ENCODE results near the gene GADD45GIP1.

The GADD45GIP1 gene

DNA sequence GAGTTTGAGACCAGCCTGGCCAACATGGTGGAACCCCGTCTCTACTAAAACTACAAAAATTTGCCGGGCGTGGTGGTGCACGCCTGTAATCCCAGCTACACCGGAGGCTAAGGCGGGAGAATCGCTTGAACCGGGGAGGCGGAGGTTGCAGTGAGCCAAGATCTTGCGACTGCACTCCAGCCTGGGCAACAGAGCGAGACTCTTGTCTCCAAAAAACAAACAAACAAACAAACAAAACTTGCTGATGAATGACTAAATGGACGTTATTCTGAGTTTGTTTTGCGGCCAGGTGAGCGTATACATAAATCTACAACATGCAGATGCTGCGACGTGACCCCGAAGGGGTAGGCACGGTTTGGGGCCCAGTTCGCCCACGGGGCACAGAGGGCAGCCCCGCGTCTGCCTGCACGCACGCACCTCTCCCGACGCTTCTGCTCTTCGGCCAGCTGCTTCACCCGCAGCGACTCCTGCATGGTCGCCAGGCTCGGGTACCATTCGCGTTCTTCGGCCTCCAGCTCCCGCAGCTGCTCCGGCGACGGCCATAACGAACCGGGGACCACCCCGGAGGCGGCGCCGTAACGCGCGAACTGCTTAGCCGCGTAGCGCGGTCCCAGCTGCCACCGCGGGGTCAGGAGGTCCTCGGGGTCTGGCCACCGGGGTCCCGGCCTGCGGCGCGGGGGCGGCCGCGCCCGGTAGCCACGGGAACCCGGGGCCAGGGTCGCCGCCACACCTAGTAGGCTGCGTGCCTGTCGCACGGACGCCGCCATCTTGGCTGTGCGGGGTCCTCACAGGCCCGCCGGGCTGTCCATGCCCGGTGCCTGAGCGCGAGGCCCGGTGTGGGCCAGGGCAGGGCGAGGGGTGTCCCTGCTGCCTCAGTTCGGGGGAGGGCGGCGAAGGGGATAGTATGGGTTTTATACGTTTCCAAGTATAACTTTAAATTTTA, at the start of gene GADD45GIP1:
GADD45GIP1 (minus strand) TSS at position 778 of the 943 bp plus-strand sequence; CDS start at position 767, 11 bp downstream.
- peak; percentile 93 for DNase-seq

DNA sequence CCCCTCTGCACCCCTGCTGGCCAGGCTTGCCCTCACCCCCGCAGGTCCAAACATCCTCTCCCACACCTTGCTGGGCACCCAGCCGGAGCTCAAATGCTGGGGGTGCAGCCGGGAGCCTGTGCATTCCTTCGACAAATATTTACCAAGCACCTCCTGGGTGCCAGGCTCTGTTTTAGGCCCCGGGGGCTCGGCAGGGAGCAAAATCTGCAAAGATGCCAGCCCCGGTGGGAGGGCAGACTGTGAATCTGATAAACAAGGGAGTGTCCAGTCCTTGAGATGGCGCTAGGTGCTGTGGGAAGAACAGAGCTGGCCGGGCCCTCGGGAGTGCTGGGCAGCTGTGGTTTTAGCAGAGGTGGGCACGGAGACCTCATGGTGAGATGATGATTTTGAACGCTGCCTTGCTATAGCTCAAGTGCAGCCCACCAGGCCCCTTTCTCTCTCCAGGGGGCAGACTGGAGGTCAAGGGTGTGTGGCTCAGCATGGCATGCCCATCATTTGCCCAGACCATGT, 48.9 kb upstream of the GADD45GIP1 start:
- no peak for DNase-seq

DNA sequence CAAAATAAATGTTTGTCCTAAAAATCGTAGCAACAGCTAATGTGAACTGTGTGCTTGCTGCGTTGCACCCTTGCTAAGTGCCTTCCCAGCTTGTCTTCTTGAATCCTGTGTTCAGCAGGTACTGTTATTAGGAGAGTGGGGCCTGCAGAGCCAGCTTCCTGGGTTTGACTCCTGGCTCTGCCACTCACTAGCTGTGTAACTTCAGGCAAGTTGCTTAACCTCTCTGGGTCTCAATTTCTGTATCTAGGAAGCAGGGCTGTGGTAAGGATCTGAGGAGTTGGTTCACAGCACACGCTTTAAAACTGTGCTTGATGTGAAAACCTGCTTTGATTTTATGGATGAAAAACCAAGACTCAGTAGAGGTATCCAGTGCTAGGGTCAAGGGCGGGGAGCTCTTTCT, 48.2 kb upstream of the GADD45GIP1 start:
- no peak for DNase-seq

DNA sequence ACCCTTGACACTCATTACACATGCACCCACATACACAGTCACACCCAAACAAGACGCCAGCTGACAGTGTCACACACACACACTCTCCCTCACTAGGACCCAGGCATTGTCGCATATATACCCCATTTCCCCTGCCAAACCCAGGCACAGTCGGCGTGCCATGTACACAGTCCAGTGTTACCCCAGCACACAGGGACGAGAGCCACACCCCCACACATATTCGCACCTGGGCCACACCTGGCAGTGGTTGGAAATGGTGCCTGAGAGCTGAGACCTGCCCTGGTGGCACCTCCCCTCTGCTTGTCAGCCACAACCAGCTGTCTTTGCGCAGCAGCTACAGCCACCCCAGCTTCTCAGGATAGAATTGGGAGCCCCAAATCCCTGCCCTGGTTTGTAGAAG, 47.2 kb upstream of the GADD45GIP1 start:
- DNase-seq: no peak

DNA sequence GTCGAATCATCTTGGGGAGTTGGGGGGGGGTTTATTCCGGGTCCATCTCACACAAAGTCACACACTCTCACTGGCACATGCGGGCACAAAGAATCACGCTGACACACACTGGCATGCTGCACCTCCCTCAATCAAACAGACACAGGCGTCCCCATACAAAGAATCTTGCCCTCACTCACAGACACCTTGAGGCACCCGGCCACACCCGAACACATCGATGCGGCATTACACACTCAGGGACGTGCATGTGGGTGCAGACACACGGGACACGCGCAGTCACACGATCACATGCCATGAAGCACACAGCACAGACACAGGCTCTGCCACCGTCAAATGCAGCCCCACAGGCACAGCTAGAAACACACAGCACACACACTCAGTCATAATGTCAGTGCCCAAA, 46.1 kb upstream of the GADD45GIP1 start:
- no peak for DNase-seq

DNA sequence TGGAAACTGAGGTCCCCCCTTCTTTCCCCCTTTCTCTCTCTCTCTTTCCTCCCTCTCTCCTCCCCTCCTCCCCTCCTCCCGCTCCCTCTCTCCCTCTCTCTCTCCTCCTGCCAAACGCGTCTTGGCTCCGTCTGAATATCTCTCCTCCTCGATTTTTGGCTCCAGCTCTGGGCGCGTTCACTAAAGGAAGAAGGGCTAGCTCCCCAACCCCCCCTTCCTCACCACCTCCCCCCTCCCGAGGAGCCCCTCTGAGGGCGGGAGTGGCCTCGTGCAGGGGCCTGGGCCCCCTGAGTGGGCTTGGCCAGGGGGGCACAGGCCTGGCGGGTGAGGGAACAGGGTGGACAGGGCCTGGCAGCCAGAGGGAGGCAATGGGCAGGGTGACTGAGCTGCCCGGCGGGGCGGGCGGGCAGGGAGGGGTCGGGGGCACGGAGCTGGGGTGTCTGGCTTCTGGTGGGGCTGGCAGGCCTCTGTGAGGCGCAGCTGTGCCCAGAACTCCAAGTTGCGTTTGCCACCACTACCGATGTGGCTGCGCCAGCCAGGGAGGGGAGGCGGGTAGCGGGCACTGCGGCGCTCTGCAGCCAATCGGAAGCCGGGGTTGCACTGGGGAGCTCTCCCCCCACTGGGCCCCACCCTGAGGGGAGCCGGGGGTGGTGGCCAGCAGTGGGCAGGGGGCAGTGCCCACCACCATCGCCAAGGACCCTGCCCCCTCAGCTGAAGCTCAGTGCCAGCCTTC, 45.3 kb upstream of the GADD45GIP1 start:
- DNase-seq: no peak

DNA sequence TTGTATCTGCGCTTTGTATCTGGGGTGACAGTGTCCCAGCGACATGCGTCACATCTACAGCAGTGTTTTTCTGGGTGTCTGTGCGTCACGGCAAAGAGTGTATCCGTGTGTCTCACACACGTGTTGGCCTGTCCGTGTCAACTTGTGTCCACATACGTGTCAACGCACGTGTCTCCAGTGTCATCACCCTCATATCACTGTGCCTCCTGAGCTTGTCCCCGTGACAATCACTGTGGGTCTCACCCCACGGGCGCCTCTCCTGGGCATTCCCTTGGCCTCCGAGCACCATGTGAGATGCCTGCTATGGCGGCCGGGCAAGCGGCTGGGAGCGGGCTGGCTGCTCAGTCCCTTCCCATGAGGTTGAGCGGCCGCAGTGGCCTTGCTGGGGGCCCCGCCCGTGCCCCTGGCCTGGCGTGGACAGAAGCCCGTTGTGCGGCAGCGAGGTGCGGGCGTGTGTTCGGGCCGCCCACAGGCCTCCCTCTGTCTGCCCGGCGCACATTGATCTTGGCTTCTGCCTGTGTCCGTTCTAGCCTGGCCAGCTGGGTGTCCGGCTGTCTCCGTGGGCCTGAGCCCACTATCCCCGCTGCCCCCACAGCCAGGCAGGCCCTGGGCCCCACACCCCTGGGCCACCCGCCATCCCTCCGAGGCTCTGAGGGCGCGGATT, 44.6 kb upstream of the GADD45GIP1 start:
- DNase-seq: no peak

DNA sequence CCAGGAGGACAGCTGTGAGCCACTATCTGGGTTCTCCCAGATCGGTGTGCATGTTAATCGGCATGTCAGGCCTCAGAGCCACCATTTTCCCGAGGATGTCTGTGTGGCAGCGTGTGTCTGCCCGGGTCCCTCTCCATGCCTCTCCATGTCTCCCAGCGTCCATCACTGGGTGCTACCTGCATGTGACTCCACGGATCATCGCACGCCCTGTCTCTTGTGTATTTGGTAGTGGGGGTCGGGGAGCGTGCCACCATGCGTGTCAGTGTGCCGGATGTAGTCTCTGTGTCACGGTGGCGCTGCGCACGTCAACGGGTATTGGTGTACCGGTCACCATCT, 44.1 kb upstream of the GADD45GIP1 start:
- no peak for DNase-seq

DNA sequence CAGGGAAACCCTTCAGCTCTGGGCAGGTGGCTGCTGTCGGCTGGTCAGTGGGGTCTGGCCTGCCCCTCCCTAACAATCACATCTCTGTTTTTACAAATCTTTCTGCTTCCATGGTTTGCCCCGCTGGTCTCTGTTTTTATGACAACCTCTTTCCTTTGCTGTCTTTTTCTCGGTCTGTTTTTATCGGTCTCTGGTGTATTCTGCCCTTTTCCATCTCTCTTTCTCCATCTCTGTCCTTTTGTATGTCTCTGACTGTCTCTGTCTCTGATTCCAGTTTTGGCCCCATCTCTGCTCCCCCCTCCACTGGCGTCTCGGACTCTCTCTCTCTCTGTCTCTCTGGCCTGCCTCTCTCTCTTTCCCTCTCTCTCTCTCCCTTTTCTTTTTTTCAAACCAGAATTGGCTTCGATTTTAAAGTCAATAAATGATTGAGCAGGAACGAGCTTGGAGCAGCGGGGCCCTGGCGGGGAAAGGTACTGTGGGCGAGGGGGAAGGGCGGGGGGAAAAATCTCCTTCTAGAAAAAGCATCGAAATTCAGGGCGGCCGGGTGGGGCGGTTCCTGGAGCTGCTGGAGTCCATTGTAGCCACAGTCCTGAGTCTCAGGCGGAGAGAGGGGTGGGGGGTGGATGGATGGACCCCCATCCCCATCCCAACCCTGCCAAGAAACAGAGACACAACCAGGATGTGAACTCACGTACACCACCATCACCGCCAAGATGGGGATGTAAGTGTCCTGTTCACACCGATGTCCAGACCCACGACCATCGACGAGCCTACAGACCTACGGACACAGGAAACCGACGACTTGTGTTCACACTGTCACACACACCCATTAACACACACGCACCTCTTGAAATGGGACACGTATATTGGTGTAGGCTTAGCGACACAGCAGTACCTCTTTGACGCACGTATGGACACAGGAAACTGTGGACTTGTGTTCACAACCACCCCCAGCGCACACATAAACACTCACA, 41.2 kb upstream of the GADD45GIP1 start:
- DNase-seq: no peak

DNA sequence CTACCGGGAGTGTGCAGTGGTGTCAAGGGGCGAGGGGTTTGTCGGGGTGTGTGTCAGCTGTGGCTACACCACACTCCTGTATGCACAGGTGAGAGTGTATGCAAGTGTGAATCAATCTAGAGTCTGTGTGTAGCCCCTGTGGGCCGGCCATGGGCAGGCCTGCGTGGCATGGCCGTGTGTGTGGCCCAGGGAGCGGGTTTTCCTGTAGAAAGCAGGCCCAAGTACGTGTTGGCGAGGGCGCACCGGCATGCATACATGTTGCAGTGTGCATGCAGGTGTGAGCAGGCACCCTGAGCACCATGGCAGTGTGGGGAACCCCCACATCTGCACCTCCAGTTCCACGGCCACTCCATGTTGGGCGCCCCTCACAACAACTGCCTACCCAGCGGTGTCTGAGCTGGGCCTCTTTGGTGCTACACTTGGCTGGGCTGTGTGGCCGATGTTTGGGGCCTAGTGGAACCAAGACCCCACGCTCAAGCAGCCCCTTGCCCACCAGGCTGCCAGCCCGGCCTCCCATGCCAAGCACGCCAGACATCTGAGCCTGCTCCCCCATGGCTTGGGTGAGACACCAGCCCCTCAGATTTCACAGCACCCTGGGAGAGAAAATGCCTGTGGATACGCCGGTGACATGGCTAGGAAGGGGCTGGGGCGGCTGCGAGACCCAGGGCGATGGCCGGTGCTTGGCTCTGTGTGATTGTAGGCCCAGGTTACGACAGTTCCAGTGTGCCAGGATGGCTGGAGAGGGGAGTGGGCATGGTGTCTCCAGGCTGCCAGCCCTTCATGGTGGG, 40.4 kb upstream of the GADD45GIP1 start:
- DNase-seq: no peak

DNA sequence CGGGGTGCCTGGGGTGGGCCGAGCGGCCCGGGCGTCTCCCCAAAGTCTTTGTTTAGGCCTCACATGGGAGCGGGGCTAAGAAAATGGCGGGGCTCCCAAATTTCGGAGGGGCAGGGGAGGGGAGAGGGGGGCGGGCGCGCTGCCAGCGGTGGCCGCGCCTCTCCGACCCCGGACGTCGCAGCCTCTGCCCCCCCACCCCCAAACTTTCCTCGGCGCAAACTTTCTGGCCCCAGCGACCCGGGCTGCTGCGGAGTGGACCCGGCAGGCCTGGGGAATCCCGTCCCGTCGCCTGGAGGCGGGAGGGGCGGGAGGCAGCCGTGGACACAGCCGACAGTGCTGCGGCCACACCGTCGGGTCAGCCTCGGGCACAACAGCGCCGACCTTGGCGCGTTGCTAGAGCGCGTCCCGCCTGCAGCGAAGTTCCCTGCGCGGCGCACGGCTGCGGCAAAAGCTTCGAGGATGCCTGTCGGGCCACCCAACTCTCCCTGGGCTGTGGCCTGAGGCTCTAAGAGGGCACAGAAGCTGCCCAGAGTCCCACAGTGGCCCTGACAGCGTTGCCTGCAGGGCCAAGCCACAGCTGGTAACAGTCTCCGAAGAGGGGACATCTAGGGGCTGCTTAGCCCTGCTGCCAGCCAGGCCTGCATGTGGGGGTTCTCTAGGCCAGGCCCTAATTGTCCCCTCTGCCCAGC, 39.5 kb upstream of the GADD45GIP1 start:
- peak; percentile 42 for DNase-seq

DNA sequence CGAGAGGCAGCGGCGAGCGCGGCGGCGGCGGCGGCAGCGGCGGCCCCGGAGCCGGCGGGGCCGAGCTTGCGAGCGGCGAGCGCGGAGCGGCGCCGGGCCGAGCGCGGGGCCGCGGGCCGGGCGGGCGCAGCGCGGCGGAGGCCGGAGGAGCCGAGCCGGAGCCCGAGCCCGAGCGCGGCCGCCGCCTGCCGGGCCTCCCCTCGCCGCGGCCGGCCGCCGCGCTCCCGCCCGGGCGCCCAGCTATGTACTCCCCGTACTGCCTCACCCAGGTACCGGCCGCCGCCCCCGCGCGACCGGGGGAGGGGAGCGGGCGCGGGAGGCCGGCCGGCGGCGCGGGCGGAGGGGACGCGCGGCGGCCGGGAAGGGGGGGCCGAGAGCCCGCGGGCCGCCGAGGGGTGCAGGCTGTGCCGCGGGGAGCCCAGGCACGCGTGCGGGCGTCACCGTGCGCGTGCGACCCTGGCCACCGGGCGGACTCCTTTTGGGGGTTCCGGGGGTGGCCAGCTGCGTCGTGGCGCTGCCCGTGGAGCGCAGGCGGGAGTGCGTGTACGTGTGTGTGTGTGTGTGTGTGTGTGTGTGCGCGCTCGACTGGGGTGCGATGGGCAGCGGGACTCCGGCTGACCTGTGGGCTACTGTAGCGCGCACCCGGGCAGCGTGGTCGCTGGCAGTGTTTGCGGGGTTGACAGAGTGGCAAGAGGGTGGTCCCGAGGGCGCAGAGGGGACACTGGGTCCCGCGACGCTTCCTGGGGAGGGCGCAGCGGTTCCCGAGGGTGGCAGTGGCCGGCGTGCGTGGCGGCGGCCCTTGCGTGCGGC, 38.8 kb upstream of the GADD45GIP1 start:
- peak; percentile 69 for DNase-seq

DNA sequence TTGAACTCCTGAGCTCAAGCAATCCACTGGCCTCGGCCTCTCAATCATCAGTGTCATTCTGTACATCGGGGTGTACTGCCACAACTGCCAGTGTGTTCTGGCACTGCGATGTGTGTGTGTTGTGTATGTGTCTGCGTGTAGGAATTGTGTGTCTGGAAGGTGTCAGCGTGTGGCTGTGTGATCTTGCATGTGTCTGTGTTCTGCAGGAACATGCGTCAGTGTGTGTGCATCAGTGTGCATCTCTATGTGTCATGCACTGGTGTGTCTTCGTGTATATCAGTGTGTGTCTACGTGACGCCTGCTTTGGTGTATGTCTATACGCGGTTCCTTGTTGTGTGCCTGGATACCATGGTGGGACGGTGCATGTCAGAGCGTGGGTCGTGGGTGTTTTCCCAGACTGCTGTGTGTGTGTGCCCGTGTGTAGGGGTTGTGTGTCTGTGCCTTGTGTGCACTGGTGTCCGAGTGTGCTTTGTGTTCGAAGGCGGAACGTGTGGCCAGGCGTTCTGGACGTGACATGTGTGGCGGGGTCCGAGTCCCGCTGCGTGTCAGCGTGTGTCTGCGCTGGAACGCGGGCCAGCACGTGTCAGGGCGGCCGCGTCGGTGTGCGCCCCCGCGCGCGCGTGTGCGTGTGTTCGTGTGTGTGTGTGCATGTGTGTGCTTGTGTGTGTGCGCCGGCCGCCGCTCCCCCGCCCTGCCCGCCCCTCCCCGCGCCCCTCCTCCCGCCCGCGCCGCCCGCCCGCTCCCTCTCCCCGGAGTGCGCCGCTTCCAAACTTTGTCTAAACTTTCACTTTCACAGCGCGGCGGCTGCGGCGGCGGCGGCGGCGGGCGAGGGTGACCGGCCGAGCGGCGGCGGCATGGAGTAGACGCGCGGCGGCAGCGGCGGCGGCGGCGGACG, 37.9 kb upstream of the GADD45GIP1 start, which contains the start of gene NFIX:
NFIX (plus strand) TSS at position 775 of the 895 bp plus-strand sequence. CDS start 363 bp downstream, outside the sequence.
- peak; percentile 44 for DNase-seq

DNA sequence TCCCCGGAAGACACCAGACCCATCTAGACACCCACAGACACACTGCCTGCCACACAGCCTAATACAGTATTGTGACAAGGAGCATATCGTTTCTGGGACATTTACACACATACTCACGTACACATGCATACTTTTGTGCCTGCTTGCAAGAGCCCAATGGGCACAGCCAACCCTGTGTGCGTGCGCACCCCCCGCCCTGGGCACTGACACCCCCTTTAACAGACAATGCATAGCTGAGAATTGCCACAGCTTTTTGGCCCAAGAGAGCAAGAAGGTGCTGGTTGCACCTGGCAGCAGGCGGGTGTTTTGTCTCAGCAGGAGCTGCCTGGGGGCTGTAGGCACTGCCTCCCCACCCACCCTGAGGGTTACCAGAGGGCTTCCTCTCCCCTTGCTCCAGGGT, 36.5 kb upstream of the GADD45GIP1 start:
- DNase-seq: no peak

DNA sequence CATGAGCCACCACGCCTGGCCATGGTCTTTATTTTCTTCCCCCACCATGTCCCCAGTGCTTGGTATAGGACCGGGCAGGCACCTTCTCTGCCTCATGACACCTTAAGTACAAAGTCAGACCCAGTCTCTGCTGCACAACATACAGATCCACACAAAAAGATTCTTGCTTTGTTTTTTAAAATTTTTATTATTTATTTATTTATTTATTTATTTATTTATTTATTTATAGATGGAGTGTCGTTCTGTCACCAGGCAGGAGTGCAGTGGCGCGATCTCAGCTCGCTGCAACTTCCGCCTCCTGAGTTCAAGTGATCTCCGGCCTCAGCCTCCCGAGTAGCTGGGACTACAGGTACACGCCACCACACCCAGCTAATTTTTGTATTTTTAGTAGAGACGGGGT, 35.7 kb upstream of the GADD45GIP1 start:
- no peak for DNase-seq

DNA sequence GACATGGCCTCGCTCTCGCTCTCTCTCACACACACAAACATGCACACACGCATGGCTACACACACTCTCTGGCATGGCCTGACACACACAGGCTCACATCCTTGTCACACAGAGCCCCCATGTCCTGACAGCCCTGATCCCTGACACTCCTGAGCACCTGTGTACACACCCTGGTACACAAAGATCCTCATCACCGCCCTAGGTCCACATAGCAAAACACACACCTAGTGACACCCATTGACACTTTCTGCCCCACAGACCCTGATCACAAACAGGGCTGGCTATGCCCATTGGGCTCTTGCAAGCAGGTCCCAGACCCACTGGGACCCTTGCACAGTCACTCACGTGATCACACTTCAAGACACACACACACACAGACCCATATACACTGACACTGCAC, 34.3 kb upstream of the GADD45GIP1 start:
- no peak for DNase-seq

DNA sequence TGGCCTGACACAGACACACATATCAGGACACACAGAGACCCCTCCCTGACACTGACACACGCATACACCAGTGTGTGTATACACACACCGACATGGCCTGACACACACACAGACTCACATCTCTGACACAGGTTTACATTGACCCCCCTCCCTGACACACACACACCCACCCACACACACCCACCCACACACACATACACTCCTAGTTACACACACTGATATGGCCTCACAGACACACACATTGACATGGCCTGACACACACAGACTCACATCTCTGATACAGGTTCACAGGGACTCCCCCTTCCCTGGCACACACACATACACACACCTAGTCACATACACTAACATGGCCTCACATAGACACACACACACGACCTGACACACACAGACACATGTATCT, 33.8 kb upstream of the GADD45GIP1 start:
- no peak for DNase-seq

DNA sequence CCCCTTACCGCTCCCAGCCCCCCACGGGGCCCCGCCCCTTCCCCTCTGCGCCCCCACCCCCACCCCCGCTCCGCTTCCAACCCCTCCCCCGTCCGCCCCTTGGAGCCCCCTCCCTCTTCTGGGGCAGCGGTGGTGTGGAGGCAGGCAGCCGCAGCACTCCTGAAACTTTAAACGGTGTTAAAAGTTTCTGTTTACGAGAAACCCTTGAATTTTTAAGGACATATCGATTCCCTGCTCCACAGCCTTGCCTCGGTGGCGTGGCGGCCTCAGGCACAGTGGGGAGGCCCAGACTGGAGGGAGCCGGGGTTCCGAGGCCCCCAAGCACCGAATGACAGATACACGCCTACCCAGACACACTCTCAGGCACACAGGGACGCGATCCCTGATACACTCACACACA, 33.4 kb upstream of the GADD45GIP1 start:
- DNase-seq: no peak

DNA sequence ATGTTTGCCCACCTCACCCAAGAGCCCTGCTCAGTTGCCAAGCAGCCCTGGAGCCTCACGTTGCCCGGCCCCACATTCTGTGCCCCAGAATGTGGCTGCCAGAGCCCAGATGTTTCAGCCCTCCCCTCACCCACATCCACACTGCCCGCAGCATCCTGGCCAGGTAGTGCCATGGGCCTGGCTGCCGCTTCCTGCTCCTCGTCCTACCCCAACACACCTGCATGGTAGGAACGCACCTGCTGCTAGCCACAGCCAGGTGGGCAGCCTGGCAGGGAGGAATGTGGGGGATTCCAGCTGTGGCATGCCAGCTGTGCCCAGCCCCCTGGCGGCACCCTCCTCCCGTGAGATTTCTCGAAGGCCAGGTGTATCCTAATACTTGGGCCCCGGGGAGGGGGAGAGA, 30.8 kb upstream of the GADD45GIP1 start:
- no peak for DNase-seq

Data from retina (tissue), 1 donor.